Measurements from ENCODE around the gene EPHA6. TPM values are rescaled to one million over a fixed set of nuclear protein-coding genes. Genes with fewer than 3 reads are reported as not detected.

EPHA6 gene
- total and polyA plus RNA-seq, 2 donors (not counting 3 experiments of a cell fraction or from before 2014, with no cell fraction given): not detected

GRCh38 chr3:97647441-97647982 is 833.1 kb downstream of the EPHA6 start:
- Histone ChIP-seq H3K9ac (replicated peaks; ENCODE audit: extremely low read depth, insufficient read depth, low read length) (no peak overlapping the region), H3K4me2 (ENCODE audit: insufficient read depth, low read length) (no peak overlapping the region), H3K27me3 (ENCODE audit: control insufficient read depth in 2 of 2, insufficient read depth in 2 of 2, low read length in 2 of 2) (no peaks in the 10 kb centered on the region), H3K9me3 (replicated peaks; ENCODE audit: control insufficient read depth, insufficient read depth, low read length) (no peaks in the 10 kb centered on the region), H2AFZ (ENCODE audit: low read depth, low read length) (no peak overlapping the region), H3K4me3 (replicated peaks in 1 of 3; ENCODE audit: insufficient read depth in 1 of 3, low read depth in 1 of 3, low read length in 3 of 3) (no peak overlapping the region), H3K4me1 (ENCODE audit: control insufficient read depth, extremely low read depth, insufficient read depth, low read length) (no peaks in the 10 kb centered on the region), H4K20me1 (replicated peaks; ENCODE audit: control insufficient read depth, extremely low read depth, insufficient read depth, low read length) (no peaks in the 10 kb centered on the region), H3K27ac (ENCODE audit: insufficient read depth, low read depth, low read length) (no peak overlapping the region), H3K79me2 (ENCODE audit: control insufficient read depth, insufficient read depth, low read length) (no peaks in the 10 kb centered on the region), H3K36me3 (ENCODE audit: control insufficient read depth in 2 of 2, extremely low read depth in 1 of 2, insufficient read depth in 2 of 2, low read length in 2 of 2) (no peaks in the 10 kb centered on the region), H3K9me1 (replicated peaks; ENCODE audit: control insufficient read depth, extremely low read depth, insufficient read depth, low read length) (no peaks in the 10 kb centered on the region)
- ChIA-PET POLR2A (no interaction called here), CTCF (no interaction called here)
- FAIRE-seq: no peak
- no TSS peak for BruUV-seq (replicated peaks)
- dilution Hi-C loops (cut with MboI; ENCODE audit: extremely low pct_ligation_motif_present, low sequenced_read_pairs): no loop called here
- no peak for TF ChIP-seq CTCF (IDR thresholded peaks at IDR 0.05; ENCODE audit: extremely low read depth in 1 of 2, insufficient read depth in 1 of 2, low read depth in 1 of 2, low read length in 2 of 2)
- no peak for TF ChIP-seq POLR2AphosphoS5 (IDR thresholded peaks at IDR 0.05; ENCODE audit: insufficient read depth, low read depth, low read length)
- TF ChIP-seq GATA2 (IDR thresholded peaks at IDR 0.05; ENCODE audit: insufficient read depth, insufficient read length, low read depth, low read length): no peak
- TF ChIP-seq EZH2 (IDR thresholded peaks at IDR 0.05; ENCODE audit: borderline replicate concordance, low read depth, low read length, severe bottlenecking): no peak
- no peak for TF ChIP-seq JUN (IDR thresholded peaks at IDR 0.05; ENCODE audit: borderline replicate concordance, insufficient read depth, insufficient read length, low read depth)
- DNase-seq (ENCODE audit: low read depth, low spot score): no peak
- intact Hi-C loops (cut with micrococcal nuclease): no loop called here

GRCh38 chr3:97655971-97656370 is 841.6 kb downstream of the EPHA6 start:
- no peak for FAIRE-seq
- no peaks in the 10 kb centered on the region for H3K27me3 ChIP-seq (ENCODE audit: control insufficient read depth in 2 of 2, insufficient read depth in 2 of 2, low read length in 2 of 2)
- no peaks in the 10 kb centered on the region for H3K79me2 ChIP-seq (ENCODE audit: control insufficient read depth, insufficient read depth, low read length)
- no peak overlapping the region for H3K27ac ChIP-seq (ENCODE audit: insufficient read depth, low read depth, low read length)
- dilution Hi-C loops (cut with MboI; ENCODE audit: extremely low pct_ligation_motif_present, low sequenced_read_pairs) (no loop called here), intact Hi-C loops (cut with micrococcal nuclease) (no loop called here)
- no peaks in the 10 kb centered on the region for H3K36me3 ChIP-seq (ENCODE audit: control insufficient read depth in 2 of 2, extremely low read depth in 1 of 2, insufficient read depth in 2 of 2, low read length in 2 of 2)
- no peaks in the 10 kb centered on the region for H4K20me1 ChIP-seq (replicated peaks; ENCODE audit: control insufficient read depth, extremely low read depth, insufficient read depth, low read length)
- no peak overlapping the region for H3K9ac ChIP-seq (replicated peaks; ENCODE audit: extremely low read depth, insufficient read depth, low read length)
- H3K4me3 ChIP-seq (replicated peaks in 1 of 3; ENCODE audit: insufficient read depth in 1 of 3, low read depth in 1 of 3, low read length in 3 of 3): no peak overlapping the region
- no peak for DNase-seq (ENCODE audit: low read depth, low spot score)
- BruUV-seq (replicated peaks): no TSS peak
- TF ChIP-seq MYC (IDR thresholded peaks at IDR 0.05; ENCODE audit: low read depth, low read length) (no peak), CTCF (IDR thresholded peaks at IDR 0.05; ENCODE audit: extremely low read depth in 1 of 2, insufficient read depth in 1 of 2, low read depth in 1 of 2, low read length in 2 of 2) (no peak), MAX (IDR thresholded peaks at IDR 0.05; ENCODE audit: insufficient read depth, insufficient read length) (no peak), JUN (IDR thresholded peaks at IDR 0.05; ENCODE audit: borderline replicate concordance, insufficient read depth, insufficient read length, low read depth) (no peak), POLR2A (IDR thresholded peaks at IDR 0.05; ENCODE audit: low read depth, low read length) (no peak), EZH2 (IDR thresholded peaks at IDR 0.05; ENCODE audit: borderline replicate concordance, low read depth, low read length, severe bottlenecking) (no peak), GATA2 (IDR thresholded peaks at IDR 0.05; ENCODE audit: insufficient read depth, insufficient read length, low read depth, low read length) (no peak), FOS (IDR thresholded peaks at IDR 0.05; ENCODE audit: borderline replicate concordance, insufficient read depth, low read length) (no peak), POLR2AphosphoS5 (IDR thresholded peaks at IDR 0.05; ENCODE audit: insufficient read depth, low read depth, low read length) (no peak)
- no peaks in the 10 kb centered on the region for H3K4me1 ChIP-seq (ENCODE audit: control insufficient read depth, extremely low read depth, insufficient read depth, low read length)
- no peaks in the 10 kb centered on the region for H3K9me3 ChIP-seq (replicated peaks; ENCODE audit: control insufficient read depth, insufficient read depth, low read length)
- H3K4me2 ChIP-seq (ENCODE audit: insufficient read depth, low read length): no peak overlapping the region
- H3K9me1 ChIP-seq (replicated peaks; ENCODE audit: control insufficient read depth, extremely low read depth, insufficient read depth, low read length): no peaks in the 10 kb centered on the region
- CTCF ChIA-PET: no interaction called here
- POLR2A ChIA-PET: no interaction called here
- no peak overlapping the region for H2AFZ ChIP-seq (ENCODE audit: low read depth, low read length)

Data from endothelial cell of umbilical vein (primary cell).